ENCODE results near the gene LPO. TPM values are rescaled to one million over a fixed set of nuclear protein-coding genes. Genes with fewer than 3 reads are reported as not detected.

Gene LPO
- total and polyA plus RNA-seq, 9 of the 15 experiments (the other 6 are each of a cell fraction or from before 2014, with no cell fraction given): 0.07 to 0.11 TPM; not detected in 7

DNA sequence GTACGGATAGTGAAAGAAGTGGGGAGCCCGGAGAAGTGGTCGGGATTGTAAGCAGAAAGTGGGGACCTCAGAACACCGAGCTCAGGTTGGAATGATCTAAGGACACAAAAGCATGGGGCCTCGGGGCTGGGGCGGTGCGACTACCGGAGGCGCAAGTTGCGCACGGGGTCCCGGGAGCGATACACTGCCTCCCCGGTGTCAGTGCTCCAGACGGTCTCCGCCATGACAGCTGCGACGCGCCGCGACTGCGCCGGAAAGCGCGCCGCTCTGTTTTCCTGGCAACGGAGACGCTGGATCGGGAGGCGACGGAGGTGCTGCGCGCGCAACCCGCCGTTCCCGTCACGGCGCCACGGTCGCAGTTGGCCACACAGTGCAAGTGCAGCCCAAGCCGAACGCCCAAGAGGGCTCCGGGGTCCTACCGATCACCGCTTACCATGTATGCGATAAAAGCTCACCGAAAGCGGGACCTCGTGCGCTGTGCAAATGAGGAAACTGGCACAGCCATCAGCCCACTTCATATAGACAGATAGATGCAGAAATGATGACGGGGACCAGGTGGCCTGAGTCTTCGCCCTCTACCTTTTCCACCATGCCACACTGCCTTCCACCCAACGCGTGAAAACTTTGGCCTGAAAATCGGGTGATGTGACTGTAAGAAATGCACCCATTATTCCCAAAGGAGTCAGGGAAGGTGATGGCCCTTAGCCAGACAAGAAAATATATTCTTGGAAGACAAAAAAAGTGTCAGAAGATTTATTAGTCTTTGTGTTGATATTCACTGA is 19.2 kb upstream of the LPO start, which contains the start of gene MKS1 (continued):
- TF ChIP-seq L3MBTL2 (IDR thresholded peaks at IDR 0.05) (peak; percentile 96), KDM4B (IDR thresholded peaks at IDR 0.05; ENCODE audit: borderline replicate concordance in 2 of 2, low read depth in 1 of 2) (no peak), KAT2B (IDR thresholded peaks at IDR 0.05; ENCODE audit: low read depth, low read length) (no peak), U2AF1 (optimal IDR thresholded peaks at IDR 0.05; ENCODE audit: low read depth, low read length) (no peak), KHSRP (IDR thresholded peaks at IDR 0.05) (no peak), TAF1 (IDR thresholded peaks at IDR 0.05; ENCODE audit: control insufficient read depth, extremely low read depth, insufficient read depth, low read length, severe bottlenecking) (peak; percentile 92), CCAR2 (IDR thresholded peaks at IDR 0.05; ENCODE audit: low read depth, low read length) (no peak), FOXK2 (conservative IDR thresholded peaks at IDR 0.05 in 1 of 2, IDR thresholded peaks at IDR 0.05 in 1 of 2; ENCODE audit: low read depth in 2 of 2) (peak in 1 of 2 experiments; percentile 39; a peak in 1 of 4 replicates), CREBBP (IDR thresholded peaks at IDR 0.05; ENCODE audit: low read depth, low read length) (no peak), ZFP1 (CRISPR knock-in tag; IDR thresholded peaks at IDR 0.05) (no peak), HDAC8 (tag; IDR thresholded peaks at IDR 0.05) (no peak), NUFIP1 (IDR thresholded peaks at IDR 0.05; ENCODE audit: partially characterized antibody) (no peak), ZNF668 (CRISPR knock-in tag; IDR thresholded peaks at IDR 0.05) (no peak), PPARD (CRISPR knock-in tag; IDR thresholded peaks at IDR 0.05) (no peak), SPI1 (IDR thresholded peaks at IDR 0.05; ENCODE audit: borderline replicate concordance, low read depth, low read length) (no peak), CHCHD3 (CRISPR knock-in tag; IDR thresholded peaks at IDR 0.05) (no peak)
- TF ChIP-seq, protein P1, sequence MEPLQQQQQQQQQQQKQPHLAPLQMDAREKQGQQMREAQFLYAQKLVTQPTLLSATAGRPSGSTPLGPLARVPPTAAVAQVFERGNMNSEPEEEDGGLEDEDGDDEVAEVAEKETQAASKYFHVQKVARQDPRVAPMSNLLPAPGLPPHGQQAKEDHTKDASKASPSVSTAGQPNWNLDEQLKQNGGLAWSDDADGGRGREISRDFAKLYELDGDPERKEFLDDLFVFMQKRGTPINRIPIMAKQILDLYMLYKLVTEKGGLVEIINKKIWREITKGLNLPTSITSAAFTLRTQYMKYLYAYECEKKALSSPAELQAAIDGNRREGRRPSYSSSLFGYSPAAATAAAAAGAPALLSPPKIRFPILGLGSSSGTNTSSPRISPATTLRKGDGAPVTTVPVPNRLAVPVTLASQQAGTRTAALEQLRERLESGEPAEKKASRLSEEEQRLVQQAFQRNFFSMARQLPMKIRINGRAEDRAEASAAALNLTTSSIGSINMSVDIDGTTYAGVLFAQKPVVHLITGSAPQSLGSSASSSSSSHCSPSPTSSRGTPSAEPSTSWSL (CRISPR knock-in tag; IDR thresholded peaks at IDR 0.05; ENCODE audit: borderline replicate concordance): no peak
- TF ChIP-seq, protein P2, sequence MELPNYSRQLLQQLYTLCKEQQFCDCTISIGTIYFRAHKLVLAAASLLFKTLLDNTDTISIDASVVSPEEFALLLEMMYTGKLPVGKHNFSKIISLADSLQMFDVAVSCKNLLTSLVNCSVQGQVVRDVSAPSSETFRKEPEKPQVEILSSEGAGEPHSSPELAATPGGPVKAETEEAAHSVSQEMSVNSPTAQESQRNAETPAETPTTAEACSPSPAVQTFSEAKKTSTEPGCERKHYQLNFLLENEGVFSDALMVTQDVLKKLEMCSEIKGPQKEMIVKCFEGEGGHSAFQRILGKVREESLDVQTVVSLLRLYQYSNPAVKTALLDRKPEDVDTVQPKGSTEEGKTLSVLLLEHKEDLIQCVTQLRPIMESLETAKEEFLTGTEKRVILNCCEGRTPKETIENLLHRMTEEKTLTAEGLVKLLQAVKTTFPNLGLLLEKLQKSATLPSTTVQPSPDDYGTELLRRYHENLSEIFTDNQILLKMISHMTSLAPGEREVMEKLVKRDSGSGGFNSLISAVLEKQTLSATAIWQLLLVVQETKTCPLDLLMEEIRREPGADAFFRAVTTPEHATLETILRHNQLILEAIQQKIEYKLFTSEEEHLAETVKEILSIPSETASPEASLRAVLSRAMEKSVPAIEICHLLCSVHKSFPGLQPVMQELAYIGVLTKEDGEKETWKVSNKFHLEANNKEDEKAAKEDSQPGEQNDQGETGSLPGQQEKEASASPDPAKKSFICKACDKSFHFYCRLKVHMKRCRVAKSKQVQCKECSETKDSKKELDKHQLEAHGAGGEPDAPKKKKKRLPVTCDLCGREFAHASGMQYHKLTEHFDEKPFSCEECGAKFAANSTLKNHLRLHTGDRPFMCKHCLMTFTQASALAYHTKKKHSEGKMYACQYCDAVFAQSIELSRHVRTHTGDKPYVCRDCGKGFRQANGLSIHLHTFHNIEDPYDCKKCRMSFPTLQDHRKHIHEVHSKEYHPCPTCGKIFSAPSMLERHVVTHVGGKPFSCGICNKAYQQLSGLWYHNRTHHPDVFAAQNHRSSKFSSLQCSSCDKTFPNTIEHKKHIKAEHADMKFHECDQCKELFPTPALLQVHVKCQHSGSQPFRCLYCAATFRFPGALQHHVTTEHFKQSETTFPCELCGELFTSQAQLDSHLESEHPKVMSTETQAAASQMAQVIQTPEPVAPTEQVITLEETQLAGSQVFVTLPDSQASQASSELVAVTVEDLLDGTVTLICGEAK (IDR thresholded peaks at IDR 0.05): no peak
- TF ChIP-seq, protein P2 (CRISPR knock-in tag; IDR thresholded peaks at IDR 0.05): no peak

Data from K562 (cell line).